Esophagus muscularis mucosa (tissue), 3 donors: ENCODE results near the gene SETSIP.

Experiments
- POLR2A ChIP-seq: fragments of 450-650 bp; IDR thresholded peaks from one replicate; pipeline ENCODE4 v1.6.1; 2017; ENCODE audit warnings: antibody characterized with exemption, moderate library complexity, mild to moderate bottlenecking, low read depth
- POLR2AphosphoS5 ChIP-seq, 2 donors: sonication (generic); formaldehyde crosslinking; IDR thresholded peaks; one replicate each; pipeline ENCODE4 v1.6.1; 2017; ENCODE audit warnings: antibody characterized with exemption in 2 of 2
- TF ChIP-seq, protein P1 (sequence below), 3 experiments: fragments of 200-600 bp in 2 of 3; fragments of 450-650 bp in 1 of 3; sonication (generic) in 2 of 3; IDR thresholded peaks; one replicate each; pipeline ENCODE4 v1.5.1; 2017 to 2019; ENCODE audit warnings: antibody characterized with exemption in 3 of 3, mild to moderate bottlenecking in 2 of 3, moderate library complexity in 1 of 3

DNA sequence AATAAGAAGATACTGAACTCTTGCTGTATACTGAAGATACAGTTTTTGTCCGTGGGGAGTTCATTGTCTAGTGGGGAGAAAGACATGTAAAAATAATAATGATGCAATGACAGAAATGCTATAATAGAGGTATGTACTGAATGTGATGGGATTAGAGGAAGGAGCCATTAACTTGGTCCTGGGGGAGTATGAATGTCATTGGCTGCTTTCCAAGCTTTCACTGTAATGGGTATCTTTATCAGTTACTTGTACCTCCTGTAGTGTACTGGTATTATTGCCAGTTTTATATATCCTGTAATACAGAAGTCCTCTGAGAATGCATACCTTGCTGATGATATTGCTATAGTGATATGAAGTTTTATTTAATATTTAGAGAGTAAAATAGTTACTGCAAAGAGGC lies 12.3 kb upstream of the SETSIP start:
- TF ChIP-seq, protein P1, sequence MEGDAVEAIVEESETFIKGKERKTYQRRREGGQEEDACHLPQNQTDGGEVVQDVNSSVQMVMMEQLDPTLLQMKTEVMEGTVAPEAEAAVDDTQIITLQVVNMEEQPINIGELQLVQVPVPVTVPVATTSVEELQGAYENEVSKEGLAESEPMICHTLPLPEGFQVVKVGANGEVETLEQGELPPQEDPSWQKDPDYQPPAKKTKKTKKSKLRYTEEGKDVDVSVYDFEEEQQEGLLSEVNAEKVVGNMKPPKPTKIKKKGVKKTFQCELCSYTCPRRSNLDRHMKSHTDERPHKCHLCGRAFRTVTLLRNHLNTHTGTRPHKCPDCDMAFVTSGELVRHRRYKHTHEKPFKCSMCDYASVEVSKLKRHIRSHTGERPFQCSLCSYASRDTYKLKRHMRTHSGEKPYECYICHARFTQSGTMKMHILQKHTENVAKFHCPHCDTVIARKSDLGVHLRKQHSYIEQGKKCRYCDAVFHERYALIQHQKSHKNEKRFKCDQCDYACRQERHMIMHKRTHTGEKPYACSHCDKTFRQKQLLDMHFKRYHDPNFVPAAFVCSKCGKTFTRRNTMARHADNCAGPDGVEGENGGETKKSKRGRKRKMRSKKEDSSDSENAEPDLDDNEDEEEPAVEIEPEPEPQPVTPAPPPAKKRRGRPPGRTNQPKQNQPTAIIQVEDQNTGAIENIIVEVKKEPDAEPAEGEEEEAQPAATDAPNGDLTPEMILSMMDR (IDR thresholded peaks at IDR 0.05) = no peak
- TF ChIP-seq POLR2A (no peak), POLR2AphosphoS5 (IDR thresholded peaks at IDR 0.05) (no peak)
